GM18508 (cell line): ENCODE measurements around the gene TOR4A.
A peak's percentile ranks its signal among the peaks of the same experiment; 100 is the strongest.
"Not testable (repeated sequence)": the region's sequence is repeated elsewhere in the genome, so short reads cannot be mapped to it uniquely, and the experiment has no call there.

Source experiments
- ATAC-seq: cut with Tn5 transposase; IDR thresholded peaks from one replicate; pipeline ENCODE4 v1.9.1; 2021; ENCODE audit warnings: moderate number of reproducible peaks; ENCODE audit not compliant: insufficient read depth, unreplicated experiment

TOR4A gene

DNA sequence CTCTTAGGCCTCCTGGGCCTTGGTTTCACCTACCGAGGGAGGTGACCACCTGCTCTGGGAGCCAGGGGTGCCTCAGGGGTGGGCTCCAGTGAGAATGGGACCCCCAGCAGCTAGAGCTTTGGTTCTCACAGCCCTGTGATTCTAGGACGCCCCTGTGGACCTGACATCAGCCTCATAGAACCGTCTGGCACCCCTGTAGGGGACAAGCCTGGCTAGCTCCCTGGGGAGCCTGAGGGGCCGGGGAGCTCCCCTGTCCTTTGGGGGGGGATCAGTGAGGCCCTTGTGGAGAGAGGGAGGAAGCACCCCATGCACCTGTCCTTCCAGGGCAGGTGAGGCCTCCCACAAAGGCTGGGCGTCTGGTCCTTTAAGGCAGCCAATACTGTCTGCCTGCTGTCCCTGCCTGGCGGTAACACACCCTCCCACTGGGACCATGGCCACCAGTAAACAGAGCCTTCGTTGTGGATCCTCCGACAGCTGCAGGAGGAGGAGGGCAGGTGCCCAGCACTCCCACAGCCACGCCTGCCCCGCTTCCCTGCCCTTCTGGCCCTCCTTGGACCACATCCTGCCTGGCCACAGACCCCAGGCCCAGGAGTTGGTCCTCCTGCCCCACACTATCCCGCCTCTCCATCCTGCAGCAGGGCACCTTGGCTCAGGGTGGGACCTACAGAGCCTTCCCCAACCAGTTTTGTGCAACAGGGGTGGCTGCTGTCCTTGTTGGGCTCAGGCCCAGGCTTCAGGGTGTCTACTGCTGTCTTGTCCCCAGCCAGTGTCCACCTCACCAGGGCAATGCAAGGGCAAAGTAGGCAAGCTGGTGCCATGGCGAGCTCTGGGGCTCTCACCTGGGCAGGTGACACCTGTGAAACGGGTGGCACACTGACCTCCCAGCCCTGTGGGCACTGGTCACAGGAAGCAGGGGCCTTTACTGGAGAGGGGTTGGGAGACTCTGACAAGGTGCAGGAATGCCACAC, 39.5 kb upstream of the TOR4A start:
- ATAC-seq, result no peak

- not testable (repeated sequence) for ATAC-seq
Measured at GRCh38 chr9:137239541-137240200, 37.9 kb upstream of the TOR4A start.

- peak; percentile 1 for ATAC-seq
Measured at GRCh38 chr9:137240318-137240840, 37.1 kb upstream of the TOR4A start.

DNA sequence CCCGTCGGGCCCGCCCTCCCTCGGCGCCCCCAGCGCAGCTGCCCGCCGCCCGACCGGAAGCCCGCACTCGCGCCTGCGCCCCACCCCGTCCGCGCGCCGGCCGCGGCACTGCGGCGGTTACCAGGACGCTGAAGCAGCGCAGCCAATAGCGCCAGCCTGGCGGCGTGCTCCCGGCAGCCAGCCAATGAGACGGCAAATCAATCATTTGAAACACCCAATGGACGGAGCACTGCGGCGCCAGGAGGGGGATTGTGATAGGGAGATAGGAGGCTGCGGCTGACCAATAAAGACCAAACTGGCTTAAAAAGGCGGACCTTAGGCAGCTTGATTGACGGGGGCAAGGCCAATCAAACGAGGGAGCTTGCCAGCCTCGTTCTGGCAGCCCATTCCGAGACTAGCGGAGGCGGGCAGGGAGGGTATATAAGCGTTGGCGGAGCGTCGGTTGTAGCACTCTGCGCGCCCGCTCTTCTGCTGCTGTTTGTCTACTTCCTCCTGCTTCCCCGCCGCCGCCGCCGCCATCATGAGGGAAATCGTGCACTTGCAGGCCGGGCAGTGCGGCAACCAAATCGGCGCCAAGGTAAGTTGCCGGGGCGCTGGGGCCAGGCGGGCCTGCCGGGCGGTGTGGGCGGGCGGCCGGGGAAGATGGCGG, 36.6 kb upstream of the TOR4A start, which contains the start of gene TUBB4B:
TUBB4B (plus strand) TSS at position 447 of the 649 bp plus-strand sequence; CDS start at position 521, 74 bp downstream.
- peak; percentile 71 for ATAC-seq

- no peak for ATAC-seq
Measured at GRCh38 chr9:137241490-137242268, 35.8 kb upstream of the TOR4A start.

DNA sequence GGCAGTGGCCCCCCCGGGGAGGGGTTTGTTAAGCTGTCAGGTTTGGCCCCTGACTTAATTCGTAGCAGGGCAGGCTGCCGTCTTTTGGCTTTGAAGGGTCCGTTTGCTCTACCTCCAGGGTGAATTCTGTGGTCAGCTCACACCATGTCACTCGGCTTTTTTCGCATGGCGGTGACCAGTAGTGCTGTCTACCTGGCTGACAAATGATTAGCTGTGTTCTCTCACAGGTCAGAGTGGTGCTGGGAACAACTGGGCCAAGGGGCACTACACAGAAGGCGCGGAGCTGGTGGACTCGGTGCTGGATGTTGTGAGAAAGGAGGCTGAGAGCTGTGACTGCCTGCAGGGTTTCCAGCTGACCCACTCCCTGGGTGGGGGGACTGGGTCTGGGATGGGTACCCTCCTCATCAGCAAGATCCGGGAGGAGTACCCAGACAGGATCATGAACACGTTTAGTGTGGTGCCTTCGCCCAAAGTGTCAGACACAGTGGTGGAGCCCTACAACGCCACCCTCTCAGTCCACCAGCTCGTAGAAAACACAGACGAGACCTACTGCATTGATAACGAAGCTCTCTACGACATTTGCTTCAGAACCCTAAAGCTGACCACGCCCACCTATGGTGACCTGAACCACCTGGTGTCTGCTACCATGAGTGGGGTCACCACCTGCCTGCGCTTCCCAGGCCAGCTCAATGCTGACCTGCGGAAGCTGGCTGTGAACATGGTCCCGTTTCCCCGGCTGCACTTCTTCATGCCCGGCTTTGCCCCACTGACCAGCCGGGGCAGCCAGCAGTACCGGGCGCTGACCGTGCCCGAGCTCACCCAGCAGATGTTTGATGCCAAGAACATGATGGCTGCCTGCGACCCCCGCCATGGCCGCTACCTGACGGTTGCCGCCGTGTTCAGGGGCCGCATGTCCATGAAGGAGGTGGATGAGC, 35.0 kb upstream of the TOR4A start:
- no peak for ATAC-seq

DNA sequence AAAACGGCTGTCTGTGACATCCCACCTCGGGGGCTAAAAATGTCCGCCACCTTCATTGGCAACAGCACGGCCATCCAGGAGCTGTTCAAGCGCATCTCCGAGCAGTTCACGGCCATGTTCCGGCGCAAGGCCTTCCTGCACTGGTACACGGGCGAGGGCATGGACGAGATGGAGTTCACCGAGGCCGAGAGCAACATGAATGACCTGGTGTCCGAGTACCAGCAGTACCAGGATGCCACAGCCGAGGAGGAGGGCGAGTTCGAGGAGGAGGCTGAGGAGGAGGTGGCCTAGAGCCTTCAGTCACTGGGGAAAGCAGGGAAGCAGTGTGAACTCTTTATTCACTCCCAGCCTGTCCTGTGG, 34.3 kb upstream of the TOR4A start:
- not testable (repeated sequence) for ATAC-seq

- no peak for ATAC-seq
Measured at GRCh38 chr9:137243626-137244485, 33.7 kb upstream of the TOR4A start.

- no peak for ATAC-seq
Measured at GRCh38 chr9:137244486-137245449, 32.8 kb upstream of the TOR4A start.

GRCh38 chr9:137245450-137246421, 31.8 kb upstream of the TOR4A start:
- no peak for ATAC-seq

- no peak for ATAC-seq
Measured at GRCh38 chr9:137247135-137247915, 30.2 kb upstream of the TOR4A start.

GRCh38 chr9:137247916-137248175, 29.7 kb upstream of the TOR4A start:
- ATAC-seq, result no peak

GRCh38 chr9:137250329-137251193, 27.0 kb upstream of the TOR4A start:
- ATAC-seq, result no peak

DNA sequence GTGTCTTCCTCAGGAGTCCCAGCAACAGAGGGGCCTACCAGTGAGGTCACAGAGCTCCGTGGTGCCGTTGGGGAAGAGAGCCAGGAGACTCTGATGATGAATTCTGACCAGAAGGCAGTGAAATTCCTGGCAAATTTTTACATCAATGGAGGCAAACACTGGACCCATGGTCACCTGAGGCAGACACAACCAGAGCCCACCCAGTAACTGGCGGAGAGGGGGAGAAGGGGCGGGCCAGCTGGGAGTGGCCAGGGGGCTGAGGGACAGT, 26.4 kb upstream of the TOR4A start, which contains the start of gene STPG3:
STPG3 (plus strand) TSS at position 93 of the 268 bp plus-strand sequence; CDS start at position 94, 1 bp downstream.
- no peak for ATAC-seq
